ENCODE results near the gene TP73.
"Not testable (repeated sequence)": the region's sequence is repeated elsewhere in the genome, so short reads cannot be mapped to it uniquely, and the experiment has no call there.

TP73 gene

GRCh38 chr1:3618881-3619671 is 33.2 kb upstream of the TP73 start:
- DNase-seq (ENCODE audit: low read depth, low spot score): peak; percentile 70
- peak; percentile 86 for TF ChIP-seq CTCF (IDR thresholded peaks at IDR 0.05; ENCODE audit: low read depth, low read length)
- in situ Hi-C loops (cut with HindIII; ENCODE audit: low sequenced_read_pairs): no loop called here
- H3K4me3 ChIP-seq (ENCODE audit: low read depth, low read length): no peak overlapping the region

GRCh38 chr1:3620708-3621107 is 31.6 kb upstream of the TP73 start:
- DNase-seq (ENCODE audit: low read depth, low spot score): no peak
- no peak overlapping the region for H3K4me3 ChIP-seq (ENCODE audit: low read depth, low read length)
- no peak for TF ChIP-seq CTCF (IDR thresholded peaks at IDR 0.05; ENCODE audit: low read depth, low read length)
- in situ Hi-C loops (cut with HindIII; ENCODE audit: low sequenced_read_pairs): no loop called here

DNA sequence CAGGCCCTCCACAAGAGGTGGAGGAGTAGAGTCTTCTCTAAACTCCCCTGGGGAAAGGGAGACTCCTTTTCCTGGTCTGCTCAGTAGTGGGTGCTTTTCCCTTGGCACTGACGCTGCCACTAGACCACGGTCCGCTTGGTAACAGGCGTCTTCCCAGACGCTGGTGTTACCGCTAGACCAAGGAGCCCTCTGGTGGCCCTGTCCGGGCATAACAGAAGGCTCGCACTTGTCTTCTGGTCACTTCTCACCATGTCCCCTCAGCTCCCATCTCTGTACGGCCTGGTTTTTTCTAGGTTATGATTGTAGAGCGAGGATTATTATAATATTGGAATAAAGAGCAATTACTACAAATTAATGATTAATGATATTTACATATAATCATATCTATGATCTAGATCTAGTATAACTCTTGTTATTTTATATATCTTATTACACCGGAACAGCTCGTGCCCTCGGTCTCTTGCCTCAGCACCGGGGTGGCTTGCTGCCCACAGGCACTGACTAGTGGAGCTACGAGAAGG is 31.1 kb upstream of the TP73 start:
- in situ Hi-C loops (cut with HindIII; ENCODE audit: low sequenced_read_pairs); DNase-seq (ENCODE audit: low read depth, low spot score); H3K4me3 ChIP-seq (ENCODE audit: low read depth, low read length): not testable (repeated sequence)
- peak; percentile 66 for TF ChIP-seq CTCF (IDR thresholded peaks at IDR 0.05; ENCODE audit: low read depth, low read length)

- DNase-seq (ENCODE audit: low read depth, low spot score); H3K4me3 ChIP-seq (ENCODE audit: low read depth, low read length); in situ Hi-C loops (cut with HindIII; ENCODE audit: low sequenced_read_pairs): not testable (repeated sequence)
Measured at GRCh38 chr1:3622102-3622501, 30.2 kb upstream of the TP73 start.

GRCh38 chr1:3623441-3624199 is 28.7 kb upstream of the TP73 start:
- H3K4me3 ChIP-seq (ENCODE audit: low read depth, low read length): peak overlapping the region; percentile 81
- in situ Hi-C loops (cut with HindIII; ENCODE audit: low sequenced_read_pairs): no loop called here
- TF ChIP-seq CTCF (IDR thresholded peaks at IDR 0.05; ENCODE audit: low read depth, low read length): no peak
- DNase-seq (ENCODE audit: low read depth, low spot score): no peak

DNA sequence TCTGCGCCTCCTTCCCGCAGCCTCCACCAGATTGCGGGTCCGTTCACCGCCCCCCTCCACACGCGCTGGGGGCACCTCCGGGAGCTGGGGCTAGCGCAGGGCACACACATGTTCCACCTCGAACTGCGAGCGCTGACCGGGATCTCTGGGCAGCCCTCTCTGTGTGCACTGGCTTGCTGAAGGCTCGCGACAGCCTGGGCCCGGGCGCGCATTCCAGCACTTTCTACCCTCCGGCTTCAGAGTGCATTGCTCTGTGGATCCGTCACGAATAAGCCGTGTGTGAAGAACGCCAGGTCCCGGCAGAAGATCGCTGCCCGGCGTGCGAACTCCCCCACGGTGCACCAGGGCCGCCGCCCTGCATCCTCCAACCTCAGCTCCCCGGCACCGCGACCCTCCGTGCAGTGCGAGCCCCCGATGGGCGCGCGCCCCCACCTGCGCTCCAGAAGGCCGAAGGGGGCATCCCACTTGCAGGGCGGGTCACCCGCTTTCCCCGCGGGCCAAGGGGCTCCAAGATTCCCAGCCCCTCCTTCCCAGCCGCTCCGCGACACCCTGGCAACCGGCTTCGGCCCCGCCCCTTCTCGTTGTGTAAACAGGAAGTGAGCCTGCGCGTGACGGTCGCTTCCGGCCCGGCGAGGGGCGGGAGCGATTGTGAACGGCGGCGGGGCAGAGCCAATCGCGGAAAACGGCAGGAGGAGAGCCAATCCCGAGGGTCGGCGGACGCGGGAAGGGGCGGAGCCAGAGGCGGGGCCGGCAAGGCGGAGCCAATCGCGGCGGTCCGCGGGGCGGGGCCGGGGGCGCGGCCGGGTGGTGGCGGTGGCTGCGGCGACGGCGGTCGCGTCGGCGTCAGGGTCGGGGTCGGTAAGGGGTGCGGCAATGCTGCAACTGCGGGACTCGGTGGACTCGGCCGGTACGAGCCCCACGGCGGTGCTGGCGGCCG is 27.8 kb upstream of the TP73 start, which contains the start of gene TPRG1L:
TSS of gene TPRG1L (plus strand) at position 816 of the 937 bp plus-strand sequence. CDS start at position 874, 58 bp downstream.
- DNase-seq (ENCODE audit: low read depth, low spot score): peak; percentile 95
- in situ Hi-C loops (cut with HindIII; ENCODE audit: low sequenced_read_pairs): loop anchor here (25.0 kb wide), 1 partner anchor 87 kb away; no protein-coding TSS in a partner anchor
- no peak for TF ChIP-seq CTCF (IDR thresholded peaks at IDR 0.05; ENCODE audit: low read depth, low read length)
- peak within 1 kb of the TSS; percentile 81 for H3K4me3 ChIP-seq (ENCODE audit: low read depth, low read length)
